Ureter (tissue), 1 donor: ENCODE measurements around the gene ELMO1. TPM values are rescaled to one million over a fixed set of nuclear protein-coding genes. Genes with fewer than 3 reads are reported as not detected.

ENCODE experiments used
- DNase-seq: peaks from one replicate; pipeline ENCODE4 v3.0.0-alpha.2; 2020; ENCODE audit warnings: low spot score
- total RNA-seq: library from RNA; stranded (reverse); gene quantifications from one replicate; pipeline ENCODE4 v1.2.4, GENCODE V29; 2023
- donor health status: DM: yes; HTN: yes; CAD: no.

Gene ELMO1
- total RNA-seq, 1 donor from 2014 or later: 51.9 TPM

DNA sequence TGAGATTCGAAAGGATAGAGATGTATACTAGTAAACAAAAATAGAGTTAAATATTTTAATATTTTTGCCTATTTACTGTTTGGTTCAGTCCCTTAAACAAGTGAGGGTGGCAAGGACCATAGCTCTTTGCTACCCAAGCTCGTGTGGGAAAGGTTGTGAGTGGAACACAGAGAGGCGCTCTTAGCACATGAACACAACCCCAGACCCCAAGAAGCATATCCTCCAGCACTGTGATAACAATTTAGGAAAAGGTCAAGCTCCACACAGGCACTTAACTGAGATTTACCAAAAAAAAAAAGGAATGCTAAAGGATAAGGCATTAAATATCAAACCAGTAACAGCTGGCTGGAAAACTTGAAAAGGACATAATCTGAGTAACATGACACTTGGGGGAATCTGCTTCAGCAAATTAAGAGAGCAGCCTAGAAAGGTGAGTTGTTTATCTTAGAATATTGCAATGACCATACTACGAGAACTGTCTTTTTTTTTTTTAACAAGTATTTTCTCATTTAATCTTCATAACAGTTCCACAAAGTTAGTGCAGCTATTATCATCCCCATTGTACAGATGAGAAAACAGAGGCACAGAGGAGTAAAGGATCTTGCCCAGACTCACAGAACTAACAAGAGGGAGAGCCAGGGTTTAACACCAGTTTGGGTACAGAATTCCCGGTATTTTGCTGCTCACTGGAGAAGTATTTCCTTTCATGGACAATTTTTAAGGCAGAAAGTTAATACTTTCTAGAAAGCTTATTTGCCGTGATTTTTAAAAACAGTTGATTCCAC is 420.9 kb downstream of the ELMO1 start:
- DNase-seq: no peak

DNA sequence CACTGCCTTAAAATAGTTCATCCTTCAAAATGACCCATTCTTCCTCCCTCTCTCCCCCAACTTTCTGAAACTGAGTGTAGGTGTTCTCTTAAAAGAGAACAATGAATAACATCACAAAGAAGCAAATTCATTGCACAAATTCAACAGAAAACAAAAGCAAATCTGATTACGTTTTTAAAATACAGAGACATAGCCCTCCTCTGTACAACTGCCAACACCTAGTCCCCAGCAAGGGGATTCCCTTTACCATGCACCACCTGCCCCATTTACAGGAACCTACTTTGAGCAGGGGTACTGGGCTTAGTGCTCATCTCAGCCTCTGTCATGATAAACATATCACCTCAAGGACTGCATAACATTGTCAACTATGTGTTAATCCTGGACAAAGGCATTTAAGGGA is 421.6 kb downstream of the ELMO1 start:
- no peak for DNase-seq

DNA sequence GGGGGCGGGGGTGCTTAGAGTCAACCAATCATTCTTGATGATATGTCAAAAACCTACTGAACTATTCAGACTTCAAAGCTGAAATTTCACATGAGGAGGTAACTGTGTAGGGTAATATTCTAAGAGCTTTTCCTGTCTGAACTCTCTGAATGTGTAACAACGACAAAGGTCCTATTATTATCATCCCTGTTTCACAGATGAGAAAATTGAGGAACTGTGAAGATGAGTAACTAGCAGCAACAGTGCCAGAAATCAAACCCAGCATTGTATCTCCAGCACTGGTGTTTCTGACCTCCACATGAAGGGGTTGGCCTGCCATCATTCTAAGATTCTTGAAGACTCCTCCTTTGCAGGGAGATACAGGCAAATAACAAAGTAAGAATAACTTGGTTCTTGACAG is 429.7 kb downstream of the ELMO1 start:
- no peak for DNase-seq

DNA sequence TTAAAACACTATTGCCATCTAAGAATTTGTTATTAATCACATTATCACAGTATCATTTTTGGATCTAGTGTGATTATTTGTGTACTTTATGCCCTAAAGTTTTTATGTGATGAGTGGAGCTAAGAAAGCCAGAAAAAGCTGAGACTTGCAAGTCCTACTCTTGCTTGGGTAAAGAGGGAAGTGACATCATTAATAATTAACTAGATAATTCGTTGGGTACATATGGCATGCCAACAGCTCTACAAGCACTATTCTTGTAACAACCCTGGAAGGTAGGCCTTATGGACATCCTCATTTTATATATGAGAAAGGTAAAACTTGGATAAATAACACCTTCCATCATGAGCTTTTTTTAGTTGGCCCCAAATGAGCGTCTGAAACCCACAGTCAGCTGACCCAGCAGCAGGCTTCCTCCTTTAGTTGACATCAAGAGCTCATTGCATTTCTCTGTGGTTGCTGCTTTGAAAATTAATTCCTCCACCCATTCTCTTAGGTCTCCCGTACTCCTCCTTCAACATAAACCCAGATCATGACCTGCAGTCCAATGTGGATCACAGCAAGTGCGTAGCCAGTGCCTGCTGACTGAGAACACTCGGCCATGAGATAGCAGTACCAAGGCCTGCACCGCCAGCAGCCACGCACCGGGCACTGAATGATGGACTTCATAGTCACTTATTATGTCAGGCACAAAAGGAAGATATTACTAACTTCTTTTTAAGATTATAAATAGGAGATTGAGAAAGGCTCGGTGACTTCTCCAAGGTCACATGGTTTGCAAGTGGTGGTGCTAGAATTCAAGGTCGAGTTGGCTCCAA is 432.4 kb downstream of the ELMO1 start:
- no peak for DNase-seq

DNA sequence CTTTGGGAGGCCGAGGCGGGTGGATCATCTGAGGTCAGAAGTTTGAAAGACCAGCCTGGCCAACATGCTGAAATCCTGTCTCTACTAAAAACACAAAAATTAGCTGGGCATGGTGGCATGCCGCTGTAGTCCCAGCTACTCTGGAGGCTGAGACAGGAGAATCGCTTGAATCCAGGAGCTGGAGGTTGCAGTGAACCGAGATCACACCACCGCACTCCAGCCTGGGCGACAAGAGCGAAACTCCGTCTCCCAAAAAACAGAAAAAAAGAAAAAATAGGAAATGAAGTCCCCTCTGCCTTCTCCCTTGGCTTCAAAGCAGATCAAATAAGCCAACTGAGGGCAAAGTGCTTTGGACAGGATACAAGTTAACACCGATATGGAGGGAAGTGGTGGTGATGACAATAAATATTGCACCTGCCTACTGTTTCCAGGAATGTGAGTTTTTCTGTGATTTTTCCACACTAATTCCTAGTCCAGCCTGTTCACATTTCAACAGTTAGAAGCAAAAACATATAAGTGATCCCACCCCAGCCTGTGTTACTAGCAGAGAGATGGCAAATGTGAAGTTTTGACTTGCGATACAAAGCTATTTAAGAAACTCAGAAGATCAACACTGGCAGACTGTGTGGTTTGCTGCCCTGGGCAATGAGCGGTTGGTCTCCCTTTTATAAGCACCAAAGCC is 433.2 kb downstream of the ELMO1 start:
- DNase-seq: no peak

DNA sequence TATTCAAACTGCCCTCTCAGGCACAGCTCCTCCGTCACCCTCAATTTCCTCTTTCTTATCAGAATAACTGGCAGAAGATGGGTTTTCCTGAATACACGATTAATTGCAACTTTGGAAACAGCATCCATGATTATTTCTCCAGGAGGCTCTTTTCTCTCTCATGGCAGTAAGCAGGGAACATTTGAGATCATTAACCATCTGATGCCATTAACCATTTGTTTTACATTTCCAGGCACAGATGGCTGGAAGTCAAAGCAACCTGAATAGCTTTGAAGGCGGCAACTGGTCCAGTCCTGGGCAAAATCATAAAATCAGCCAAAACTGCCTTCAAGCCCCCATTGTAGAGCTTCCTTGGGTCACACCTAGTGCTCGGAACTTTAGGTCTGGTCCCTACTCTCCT is 434.9 kb downstream of the ELMO1 start:
- DNase-seq: no peak

DNA sequence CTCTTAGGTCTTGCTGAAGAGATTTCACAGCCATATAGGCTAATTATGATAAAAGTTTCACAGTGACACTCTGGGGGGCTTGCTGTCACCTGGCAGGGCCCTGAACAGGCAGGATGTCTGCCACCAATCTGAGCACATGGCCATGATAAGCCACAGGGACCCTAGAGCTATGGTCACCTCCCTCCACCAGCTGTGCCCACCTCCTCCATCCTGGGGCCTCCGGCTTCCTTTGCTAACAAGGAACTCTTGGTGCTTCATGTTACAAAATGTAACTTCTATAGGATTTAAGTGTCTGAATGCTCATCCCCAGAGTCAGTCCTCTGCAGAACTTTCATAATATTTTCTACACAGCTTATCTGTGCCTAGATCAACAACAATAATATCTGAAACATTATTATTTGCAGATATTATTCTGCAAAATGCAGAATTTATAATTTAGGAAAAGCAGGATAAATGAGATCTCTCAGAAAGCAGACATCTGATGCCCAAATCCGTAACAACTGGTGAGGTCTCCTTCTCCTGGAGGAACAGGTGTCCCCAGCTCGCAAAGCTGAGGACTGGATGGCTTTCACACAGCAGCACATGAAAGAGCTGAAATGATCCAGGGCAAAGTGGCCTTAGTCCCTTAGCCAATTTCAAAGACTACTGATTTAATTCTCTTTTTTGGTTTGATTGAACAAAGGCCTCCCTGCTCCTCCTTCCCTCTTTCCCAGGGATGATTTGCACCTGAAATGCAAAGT is 437.3 kb downstream of the ELMO1 start:
- DNase-seq: no peak

DNA sequence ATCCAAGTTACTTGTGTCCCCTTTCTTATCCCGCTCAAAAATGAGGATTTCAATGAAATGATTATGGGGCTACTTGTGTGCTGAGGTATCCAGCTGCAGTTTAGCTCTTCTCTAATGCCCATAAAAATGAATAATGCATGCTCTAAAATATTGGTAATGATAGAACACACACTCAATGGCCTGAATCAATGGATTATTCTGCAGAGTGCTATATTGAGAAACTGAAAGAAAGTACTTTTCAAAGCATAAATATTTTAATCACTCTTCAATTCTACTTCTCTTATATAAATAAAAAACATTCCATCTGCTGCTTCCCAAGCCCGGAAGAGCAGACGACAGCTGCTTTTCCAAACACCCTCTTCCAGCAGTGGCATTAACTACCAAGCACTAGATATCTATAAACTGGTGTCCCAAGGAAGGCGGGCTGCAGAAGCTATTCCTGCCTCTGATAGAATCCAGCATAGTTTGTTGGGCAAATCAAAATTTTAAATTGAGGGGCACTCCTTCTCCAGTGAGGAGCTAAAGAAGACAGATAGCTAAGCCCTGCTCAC is 439.5 kb downstream of the ELMO1 start:
- no peak for DNase-seq

DNA sequence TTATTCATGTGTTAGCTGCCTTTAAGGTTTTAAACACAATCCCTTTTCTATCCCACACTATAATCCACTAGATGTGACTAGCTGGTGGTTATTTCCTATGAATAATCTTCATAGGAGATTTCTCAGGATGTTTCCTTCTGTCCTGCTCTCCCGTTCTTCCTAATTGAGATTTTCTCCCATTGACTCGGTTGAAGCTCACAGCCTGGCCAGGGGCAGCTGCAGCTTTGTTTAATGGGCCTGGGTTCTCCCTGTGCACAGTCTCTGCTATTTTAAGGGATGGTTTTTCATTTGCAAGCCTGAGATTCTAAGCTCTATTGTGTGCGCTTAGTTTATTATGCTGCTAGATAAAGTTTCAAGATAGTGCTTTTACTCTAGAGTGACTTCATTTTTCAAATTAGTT is 441.0 kb downstream of the ELMO1 start:
- no peak for DNase-seq

DNA sequence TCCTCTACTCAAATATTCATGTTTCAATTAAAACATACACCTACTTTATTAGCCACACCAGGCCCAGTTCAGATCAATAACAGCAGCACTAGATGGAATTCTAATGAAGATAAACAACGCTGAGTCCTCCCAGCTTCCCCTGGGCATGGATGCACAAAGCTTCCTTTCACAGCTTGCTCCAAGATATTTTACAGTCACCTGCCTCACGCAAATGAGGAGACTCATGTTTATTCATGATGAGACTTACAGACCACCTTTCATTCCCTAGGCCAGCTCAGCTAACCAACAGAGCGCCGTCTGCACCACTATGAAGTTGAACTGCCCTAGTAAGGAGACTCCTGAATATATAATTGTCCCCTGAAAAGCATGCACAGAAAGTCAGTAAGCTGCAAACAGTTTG is 441.4 kb downstream of the ELMO1 start:
- no peak for DNase-seq

DNA sequence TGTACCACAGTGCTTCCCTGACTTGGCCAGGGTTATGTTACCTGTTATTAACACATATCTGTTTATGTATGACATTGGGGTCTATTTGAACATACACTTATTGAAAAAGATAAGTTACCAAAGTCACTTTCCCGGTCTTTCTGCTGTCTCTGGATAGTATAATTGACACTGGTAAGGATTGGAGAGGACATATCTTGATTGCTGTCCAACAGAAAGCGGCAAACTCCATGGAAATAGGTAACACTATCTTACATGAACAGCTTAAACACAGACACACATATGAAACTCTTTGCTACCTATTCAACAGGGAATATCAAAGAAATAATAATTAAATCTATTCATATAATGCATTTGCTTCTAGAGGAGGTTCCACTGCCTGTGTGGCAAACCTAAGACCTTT is 441.9 kb downstream of the ELMO1 start:
- no peak for DNase-seq

DNA sequence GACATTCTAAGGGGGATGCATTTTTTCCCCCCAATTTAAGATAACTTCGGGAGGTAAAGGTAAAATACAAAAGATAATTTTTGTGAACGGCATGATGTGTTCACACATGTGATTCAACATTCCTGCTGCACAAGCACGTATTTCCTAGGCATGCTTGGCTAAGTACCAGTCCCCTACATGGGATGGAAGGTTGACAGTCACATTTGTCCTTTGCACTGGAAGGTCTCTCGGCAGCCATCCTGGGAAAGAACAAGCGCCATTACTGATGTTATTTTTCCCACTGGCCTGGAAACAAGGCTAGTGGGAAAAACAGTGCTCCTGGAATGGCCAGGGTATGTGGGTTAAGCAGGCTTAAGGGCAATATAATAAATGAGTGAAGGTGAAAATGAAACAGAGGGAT is 448.2 kb downstream of the ELMO1 start:
- no peak for DNase-seq

DNA sequence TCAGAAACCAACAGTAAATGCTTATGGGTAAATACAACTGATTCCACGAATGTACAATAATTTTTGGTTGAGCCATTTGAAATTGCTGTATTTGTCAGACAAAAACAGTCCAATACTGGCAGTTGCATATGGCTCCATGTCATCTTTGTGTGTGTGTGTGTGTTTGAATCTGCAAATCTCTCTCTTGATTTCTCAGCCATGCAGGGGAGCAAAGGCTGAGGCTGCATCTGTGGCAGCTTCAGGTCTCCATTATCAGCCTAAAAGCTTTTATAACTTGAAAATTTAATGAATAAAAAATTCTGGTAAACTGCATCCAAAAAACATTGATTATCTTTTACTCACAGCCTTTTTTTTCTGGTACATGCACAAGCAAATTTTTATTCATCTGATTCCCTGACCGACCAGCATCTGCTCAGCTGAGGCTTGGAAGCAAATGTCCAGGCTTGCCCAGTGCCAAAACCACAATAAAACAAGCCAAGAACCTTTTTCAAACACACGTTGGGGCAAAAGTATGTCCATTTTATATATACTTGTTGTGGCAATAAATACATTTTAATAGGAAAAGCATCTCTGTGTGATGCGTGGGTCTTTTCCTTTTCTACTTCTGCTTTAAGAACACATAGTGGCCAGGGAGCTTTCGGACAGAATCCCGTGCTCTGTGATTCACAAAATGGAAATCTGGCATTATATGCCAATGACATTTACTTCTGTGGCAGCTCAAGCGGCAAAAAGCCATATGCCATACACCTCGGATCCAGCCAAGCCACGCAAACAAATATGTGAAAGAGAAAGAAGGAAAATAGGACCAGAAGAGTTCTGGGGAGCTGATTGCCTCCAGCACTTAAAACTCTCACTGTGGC is 448.8 kb downstream of the ELMO1 start:
- no peak for DNase-seq

DNA sequence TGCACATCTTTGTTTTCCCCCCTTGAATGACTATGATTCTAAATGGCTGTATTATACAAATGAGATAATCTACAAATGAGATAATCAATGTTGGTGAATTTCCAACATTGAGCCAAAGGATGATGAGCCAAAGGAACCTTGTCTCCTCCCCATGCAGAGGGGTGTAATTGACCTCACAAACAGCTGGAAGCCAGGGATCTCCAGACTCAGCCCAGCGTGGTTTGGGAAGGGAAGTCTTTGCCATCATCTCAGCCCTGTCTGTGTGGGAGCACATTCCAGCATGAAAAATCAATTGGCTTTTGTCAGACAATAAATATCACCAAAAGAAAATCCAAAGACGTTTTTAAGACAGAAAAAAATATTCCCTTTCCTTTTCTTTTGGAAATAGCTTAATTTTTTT is 452.9 kb downstream of the ELMO1 start:
- DNase-seq: no peak

DNA sequence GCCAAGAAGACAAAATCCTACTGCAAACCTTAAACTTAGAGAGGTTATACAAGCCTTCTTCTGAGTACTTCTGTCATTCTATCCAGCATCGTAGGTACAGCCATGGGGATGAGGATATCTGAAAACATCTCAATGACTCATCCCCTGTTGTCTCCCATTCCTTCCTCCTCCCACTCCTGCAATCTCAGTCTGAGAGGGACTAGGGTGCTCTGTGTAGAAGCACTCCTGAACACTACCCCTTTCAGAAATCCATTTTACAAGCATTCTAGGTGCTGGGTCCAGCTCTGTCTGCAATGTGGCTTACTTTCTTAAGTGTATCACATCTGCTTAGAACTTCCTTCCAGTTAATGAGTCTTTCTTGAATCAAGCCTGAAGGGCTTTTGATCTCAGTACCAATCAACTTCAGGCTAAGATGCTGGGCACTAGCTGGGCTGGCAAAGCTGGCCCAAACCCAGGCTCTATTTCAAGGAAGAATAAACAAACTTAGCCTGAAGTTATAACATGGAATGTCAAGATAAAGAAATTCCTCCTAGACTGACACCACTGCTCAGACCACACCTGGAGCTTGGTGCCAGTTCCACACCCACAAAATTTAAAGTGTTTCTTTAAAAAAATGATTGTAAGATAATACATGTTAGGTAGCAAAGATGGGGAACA is 454.1 kb downstream of the ELMO1 start:
- DNase-seq: no peak

DNA sequence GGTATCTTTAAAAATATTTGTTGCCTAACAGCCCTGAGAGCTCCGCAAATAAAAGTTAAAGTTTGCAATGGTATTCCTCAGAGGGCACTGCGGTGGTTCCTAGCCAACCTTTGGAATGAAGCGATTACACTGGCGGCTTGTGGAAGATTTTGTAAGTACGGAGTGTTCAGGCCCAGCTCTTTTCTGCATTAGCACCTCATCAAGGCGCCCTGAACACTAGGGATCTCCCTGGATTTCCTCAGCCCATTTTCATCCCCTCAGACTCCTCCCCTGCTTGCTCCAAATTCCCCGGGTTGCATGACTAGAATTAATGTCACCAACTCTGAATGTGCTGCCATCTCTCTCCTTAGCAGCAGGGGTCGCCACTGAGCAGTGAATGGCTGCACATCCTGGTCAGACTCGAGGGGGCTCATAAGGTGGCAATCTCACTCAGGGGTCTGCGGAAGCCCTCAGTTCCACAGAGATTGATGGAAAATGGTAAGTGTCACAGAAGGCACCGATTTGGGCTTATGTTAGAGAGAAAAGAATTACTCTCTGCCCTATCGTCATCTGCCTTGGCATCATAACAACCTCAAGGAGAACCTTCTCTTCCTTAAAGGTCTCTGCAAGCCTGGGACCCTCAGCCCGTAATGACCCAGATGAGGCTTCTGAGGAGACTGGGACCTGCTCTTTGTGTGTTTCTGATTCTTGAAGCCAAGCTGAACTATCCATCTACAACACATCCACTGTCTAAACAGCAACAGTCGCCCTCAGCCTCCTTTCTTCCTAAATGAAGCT is 461.5 kb downstream of the ELMO1 start:
- DNase-seq: no peak

DNA sequence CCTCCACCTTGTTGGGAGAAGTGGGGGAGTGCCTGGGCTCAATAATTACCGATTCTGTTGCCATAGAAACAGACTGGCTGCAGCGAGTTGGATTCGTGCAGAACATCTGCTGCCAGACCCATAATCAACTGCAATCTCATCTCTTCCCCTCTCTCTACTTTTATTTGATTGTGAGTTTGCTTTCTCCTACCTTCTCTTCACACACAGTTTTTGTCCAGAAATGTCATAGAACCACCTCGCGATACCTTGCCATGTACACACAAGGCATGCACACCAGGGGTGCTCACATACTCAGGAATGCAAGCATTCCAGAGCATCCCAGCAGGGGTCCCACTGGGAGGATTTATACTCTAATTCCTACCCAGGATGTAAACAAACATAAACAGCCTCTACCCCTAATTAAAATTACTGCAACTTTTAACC is 462.1 kb downstream of the ELMO1 start:
- DNase-seq: no peak

DNA sequence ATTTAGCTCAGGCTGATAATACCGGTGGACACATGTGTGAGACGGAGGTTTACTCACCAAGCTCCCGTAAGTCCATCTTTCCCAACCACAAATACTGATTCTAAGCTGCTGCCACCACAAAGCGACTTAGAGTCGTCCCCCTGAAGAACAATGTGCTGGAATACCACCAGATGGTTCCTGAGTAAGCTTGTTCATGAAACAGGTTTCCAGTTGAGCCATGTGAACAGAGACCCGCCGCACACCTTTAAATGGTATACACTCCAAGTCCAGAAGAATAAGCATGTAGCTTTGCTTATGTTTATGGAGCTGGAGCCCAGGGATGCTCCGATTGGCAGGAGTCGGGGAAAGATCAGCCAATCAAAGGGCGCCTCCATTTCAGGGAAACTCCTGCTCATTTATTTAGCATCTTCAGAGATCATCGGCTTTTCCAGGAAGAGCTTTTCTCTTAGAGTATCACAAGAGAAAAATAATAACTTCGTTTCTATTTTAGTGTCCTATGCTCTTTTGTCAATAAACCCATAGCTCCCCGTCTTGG is 462.7 kb downstream of the ELMO1 start:
- no peak for DNase-seq

DNA sequence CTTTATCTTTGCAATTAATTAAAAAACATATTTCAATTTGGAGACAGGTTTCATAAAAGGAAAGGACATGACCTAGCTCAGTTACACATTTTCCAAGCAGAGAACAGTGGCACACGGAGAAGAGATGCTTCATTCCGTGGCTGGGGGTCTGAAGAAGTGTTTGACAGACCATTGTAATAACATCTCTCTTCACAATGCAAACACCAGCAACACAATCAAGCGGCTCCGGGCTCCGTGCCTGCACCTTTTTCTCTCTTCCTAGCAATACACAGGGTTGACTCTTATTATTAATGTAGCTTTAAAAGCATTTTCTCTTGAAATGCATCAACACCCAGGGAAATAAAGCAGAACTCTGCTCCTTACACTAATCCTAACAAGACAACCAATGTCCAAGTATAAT is 463.3 kb downstream of the ELMO1 start:
- DNase-seq: no peak
